GM06990 (cell line): ENCODE data around the gene KRTAP10-9.
"Not testable (repeated sequence)": the region's sequence is repeated elsewhere in the genome, so short reads cannot be mapped to it uniquely, and the experiment has no call there.

Source experiments
- DNase-seq: peaks from one replicate; pipeline ENCODE4 v3.0.0-alpha.2; 2011; ENCODE audit not compliant: insufficient read length; ENCODE audit errors: extremely low read depth
- H3K27me3 ChIP-seq: replicated peaks from 2 replicates; pipeline ENCODE4 v1.6.0; 2011; ENCODE audit warnings: low read length; ENCODE audit not compliant: control insufficient read depth, insufficient read depth
- H3K36me3 ChIP-seq: 2 replicates; pipeline ENCODE4 v1.5.1; 2011; ENCODE audit warnings: low read length; ENCODE audit not compliant: control insufficient read depth, insufficient read depth
- H3K4me3 ChIP-seq: replicated peaks from 2 replicates; pipeline ENCODE4 v1.5.1; 2011; ENCODE audit warnings: low read depth, mild to moderate bottlenecking, control low read depth, low read length
- CTCF ChIP-seq: IDR thresholded peaks from 2 replicates; pipeline ENCODE4 v1.5.1; 2011; ENCODE audit warnings: low read length, control low read depth, mild to moderate bottlenecking, inconsistent platforms; ENCODE audit not compliant: insufficient read depth, poor library complexity, severe bottlenecking

KRTAP10-9 gene

GRCh38 chr21:44609193-44609592, 17.7 kb upstream of the KRTAP10-9 start:
- TF ChIP-seq CTCF: no peak
- H3K27me3 ChIP-seq: no peaks in the 10 kb centered on the region
- DNase-seq: no peak
- H3K4me3 ChIP-seq: no peak overlapping the region
- H3K36me3 ChIP-seq: no peaks in the 10 kb centered on the region

DNA sequence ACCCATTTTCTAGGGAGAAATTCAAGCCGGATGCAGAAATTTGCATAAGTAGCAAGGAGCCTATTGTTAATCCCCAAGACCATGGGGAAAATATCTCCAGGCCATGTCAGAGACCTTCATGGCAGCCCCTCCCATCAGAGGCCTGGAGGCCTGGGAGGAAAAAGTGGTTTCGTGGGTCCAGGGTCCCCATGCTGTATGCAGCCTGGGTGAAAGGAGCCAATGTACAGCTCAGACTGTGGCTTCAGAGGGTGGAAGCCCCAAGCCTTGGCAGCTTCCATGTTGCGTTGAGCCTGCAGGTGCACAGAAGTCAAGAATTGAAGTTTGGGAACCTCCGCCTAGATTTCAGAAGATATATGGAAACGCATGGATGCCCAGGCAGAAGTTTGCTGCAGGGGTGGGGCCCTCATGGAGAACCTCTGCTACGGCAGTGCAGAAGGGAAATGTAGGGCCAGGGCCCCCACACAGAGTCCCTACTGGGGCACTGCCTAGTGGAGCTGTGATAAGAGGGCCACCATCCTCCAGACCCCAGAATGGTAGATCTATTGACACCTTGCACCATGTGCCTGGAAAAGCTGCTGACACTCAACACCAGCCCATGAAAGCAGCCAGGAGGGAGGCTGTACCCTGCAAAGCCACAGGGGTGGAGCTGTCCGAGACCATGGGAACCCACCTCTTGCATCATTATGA, 16.6 kb upstream of the KRTAP10-9 start:
- not testable (repeated sequence) for DNase-seq, H3K36me3 ChIP-seq, H3K4me3 ChIP-seq, H3K27me3 ChIP-seq

DNA sequence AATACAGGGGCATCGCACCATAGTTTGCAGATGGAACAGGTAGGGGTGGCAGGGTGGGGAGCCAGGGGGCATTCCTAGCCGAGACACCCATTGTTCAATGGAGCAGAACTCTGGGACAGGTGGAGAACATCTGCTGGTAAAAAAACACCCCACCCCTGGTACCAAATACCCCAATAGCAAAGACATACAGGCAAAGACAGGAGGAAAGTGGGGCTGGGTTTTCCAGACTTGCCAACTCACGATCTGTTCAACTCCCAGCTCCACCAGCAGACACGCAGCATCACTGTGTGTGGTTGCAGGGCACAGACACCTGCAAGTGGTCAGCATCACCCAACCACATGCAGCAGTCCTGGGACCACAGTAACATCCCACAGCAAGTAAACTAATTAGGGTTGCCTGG, 15.3 kb upstream of the KRTAP10-9 start:
- Histone ChIP-seq H3K27me3 (no peaks in the 10 kb centered on the region), H3K36me3 (no peaks in the 10 kb centered on the region), H3K4me3 (no peak overlapping the region)
- TF ChIP-seq CTCF: no peak
- no peak for DNase-seq

GRCh38 chr21:44612029-44612486, 14.8 kb upstream of the KRTAP10-9 start, which contains the start of gene KRTAP10-8:
TSS of gene KRTAP10-8 (plus strand) at chr21:44612079. CDS start at chr21:44612101, 22 bp downstream.
- Histone ChIP-seq H3K27me3 (no peaks in the 10 kb centered on the region), H3K36me3 (no peaks in the 10 kb centered on the region), H3K4me3 (no peak within 1 kb of the TSS)
- DNase-seq: no peak
- no peak for TF ChIP-seq CTCF

DNA sequence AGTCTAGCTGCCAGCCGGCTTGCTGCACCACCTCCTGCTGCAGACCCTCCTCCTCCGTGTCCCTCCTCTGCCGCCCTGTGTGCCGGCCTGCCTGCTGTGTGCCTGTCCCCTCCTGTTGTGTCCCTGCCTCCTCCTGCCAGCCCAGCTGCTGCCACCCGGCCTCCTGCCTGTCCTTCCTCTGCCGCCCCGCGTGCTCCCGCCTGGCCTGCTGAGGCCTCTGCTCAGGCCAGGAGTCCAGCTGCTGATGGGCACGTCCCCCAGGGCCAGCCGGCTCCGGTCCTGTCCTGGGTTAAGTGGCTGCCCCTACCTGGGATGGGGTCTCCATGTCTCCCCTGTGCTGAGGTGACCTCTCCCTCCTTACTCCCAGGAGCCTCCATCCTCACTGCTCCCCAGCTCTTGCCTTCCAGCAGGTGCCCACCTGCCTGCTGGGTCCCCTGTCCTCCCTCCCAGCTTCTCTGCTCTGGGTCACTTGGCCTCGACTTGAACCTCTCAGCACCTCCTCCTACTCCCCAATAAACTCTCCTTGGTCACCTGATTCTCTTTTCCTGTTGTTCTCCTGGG, 14.1 kb upstream of the KRTAP10-9 start:
- no peak for TF ChIP-seq CTCF
- H3K36me3 ChIP-seq: no peaks in the 10 kb centered on the region
- no peaks in the 10 kb centered on the region for H3K27me3 ChIP-seq
- DNase-seq: no peak
- no peak overlapping the region for H3K4me3 ChIP-seq

GRCh38 chr21:44613386-44614155, 13.3 kb upstream of the KRTAP10-9 start:
- TF ChIP-seq CTCF: no peak
- no peak overlapping the region for H3K4me3 ChIP-seq
- H3K27me3 ChIP-seq: no peaks in the 10 kb centered on the region
- DNase-seq: no peak
- no peaks in the 10 kb centered on the region for H3K36me3 ChIP-seq
